ENCODE measurements around the gene LAGE3.

Gene LAGE3, protein sequence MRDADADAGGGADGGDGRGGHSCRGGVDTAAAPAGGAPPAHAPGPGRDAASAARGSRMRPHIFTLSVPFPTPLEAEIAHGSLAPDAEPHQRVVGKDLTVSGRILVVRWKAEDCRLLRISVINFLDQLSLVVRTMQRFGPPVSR

DNA sequence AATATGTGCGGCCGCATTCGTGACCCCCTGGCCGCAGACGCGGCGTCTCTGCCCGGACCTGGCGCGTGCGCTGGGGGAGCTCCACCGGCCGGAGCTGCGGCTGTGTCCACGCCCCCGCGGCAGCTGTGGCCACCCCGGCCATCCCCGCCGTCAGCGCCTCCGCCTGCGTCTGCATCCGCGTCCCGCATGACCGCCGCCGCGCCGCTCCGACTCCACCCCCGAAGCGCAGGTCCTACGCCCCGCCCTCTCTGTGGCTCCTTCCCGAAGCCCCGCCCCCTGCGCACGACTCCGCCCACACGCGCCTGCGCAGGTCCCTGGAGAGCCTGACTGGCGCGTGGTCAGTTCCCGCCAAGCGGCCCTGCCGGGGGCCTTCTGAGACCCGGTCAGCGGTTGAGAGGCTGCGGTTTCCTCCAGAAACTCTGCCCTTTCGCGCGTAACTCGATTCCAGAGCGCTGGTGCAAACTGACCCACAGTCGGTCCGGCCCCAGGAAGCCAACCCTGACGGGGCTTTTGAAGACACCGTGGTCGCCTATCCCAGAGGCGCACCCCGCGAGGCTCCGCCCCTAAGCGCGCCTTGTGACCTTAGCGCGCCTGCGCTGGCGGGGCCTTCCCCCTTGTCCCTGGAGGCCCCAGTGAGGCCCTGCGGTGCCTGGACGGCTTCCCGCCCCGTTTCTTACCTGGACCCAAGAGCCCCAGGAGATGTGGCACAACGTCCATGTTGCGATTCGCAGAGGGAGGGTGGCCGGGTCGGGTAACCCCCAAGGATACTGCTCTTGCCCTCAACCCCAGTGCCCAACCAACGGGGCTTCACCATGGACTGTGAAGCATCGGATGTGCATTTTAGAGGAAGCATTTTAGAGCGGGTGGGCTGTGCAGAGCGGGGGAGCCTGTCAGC lies at the start of gene LAGE3:
TSS of gene LAGE3 (minus strand) at position 554 of the 895 bp plus-strand sequence. CDS start at position 188, 366 bp downstream.
- DNase-seq (ENCODE audit: low read depth), result peak; percentile 80

DNA sequence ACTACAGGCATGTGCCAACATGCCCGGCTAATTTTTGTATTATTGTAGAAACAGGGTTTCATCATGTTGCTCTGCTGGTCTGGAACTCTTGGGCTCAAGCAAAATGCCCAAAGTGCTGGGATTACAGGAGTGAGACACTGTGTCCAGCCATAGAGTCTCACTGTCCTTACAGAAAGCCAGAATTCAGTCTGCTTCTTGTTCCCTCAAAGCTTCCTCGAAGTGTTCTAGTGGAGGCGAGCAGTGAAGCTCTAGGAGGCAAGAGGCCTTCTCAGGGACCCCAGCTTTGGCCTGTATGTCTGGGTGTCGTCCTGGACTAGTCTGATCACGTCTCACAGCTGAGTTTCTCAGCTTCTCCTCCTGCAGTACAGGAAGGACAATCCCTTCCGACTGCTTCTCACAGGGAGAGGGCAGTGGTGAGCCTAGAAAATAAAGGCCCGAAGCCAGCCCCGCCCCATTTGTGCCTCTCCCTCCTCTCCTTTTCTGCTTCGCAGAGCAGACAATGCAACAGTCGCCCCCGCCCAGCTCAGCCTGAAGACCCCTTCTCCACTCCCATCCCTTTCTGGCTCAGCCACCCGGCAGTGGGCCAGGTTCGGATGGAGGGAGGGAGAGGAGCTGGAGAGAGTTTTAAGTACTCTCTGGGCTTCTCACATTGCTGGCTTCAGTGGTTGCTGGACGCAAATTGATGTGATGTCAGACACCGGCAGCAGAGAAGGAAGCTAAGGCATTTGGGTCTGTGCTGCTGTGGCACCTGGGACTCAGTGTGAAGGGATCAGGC lies 48.0 kb upstream of the LAGE3 start:
- DNase-seq (ENCODE audit: low read depth), result no peak

DNA sequence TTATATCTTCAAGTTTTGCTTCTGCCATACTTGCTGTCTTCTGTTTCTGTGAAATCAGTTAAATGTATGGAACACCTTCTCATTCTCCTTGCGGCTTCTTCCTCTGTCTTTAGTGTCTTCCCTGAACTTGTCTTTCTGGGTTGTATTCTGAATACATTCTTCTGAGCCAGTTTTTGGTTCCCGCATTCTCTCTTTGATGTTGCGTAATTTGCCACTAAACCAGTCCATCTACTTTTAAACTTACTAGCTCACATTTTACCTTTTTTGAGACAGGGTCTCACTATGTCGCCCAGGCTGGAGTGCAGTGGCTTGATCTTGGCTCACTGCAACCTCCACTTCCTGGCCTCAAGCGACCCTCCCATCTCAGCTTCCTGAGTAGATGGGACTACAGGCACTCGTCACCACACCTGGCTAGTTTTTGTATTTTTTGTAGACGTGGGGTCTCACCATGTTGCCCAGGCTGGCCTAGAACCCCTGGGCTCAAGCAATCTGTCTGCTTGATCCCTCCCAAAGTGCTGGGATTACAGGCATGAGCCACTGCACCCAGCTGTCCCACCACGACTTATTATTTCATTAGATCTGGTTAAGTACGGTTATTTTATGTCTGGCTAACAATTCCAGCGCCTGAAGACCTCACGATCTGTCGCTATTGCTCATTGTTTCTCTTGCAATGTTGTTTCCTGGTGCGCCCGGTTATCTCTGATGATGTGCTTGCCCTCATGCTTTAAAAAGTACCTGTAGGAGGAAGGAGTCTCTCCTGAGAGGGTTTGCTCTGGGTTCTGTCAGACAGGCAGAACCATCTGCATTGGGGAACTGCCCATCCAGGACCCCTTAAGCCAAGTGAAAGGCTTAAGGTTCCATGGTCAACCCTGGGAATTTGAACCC lies 46.8 kb upstream of the LAGE3 start:
- DNase-seq (ENCODE audit: low read depth), result no peak

DNA sequence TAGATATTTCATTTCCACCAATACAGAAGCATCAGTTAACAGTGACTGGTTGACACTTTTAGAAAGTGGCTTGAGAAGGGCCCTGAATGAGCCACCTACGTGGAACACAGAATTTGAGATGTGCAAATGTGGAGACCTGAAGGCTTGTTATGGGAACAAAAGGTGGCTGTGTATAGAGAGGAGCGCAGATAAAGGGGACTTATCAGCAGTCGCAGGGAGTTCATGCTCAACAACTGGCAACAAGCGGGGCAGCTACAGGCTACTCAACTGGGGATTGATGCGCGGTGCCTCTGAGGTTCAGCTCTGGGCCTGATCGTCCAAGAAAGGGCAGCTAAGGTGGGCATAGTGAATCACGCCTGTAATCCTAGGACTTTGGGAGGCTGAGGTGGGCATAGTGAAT lies 40.3 kb upstream of the LAGE3 start:
- DNase-seq (ENCODE audit: low read depth), result no peak

DNA sequence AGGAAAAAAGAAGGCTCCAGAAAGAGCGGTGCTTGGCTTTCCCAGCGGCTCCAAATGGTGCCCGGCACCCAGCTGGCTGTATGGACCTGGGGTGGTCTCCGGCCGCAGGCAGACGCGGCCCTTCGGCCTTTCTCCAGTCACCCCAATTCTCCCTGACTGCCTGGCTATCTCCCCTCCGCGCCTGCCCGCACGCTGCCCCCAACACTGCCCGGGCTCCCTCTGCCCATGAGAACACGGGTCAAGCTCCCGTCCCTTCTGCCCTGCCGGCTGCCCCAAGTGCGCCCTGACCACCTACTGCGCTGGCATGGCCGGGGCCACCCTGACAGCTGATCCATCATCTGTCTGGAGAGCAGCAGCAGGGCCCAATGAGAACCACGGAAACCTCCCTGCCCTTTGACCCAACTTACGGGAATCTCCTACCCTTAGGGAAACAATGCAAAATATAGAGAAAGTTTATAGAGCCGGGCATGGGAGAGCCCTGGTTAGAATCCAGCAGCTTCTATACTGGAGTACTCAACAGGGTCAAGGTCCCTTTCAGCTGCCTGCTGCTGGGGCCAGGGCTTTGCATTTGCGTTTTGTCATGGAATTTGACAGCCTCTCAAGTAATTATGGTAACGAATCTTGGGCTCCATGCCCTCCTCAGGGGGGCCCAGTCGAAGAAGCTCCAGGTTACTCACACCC lies 38.2 kb upstream of the LAGE3 start:
- no peak for DNase-seq (ENCODE audit: low read depth)

DNA sequence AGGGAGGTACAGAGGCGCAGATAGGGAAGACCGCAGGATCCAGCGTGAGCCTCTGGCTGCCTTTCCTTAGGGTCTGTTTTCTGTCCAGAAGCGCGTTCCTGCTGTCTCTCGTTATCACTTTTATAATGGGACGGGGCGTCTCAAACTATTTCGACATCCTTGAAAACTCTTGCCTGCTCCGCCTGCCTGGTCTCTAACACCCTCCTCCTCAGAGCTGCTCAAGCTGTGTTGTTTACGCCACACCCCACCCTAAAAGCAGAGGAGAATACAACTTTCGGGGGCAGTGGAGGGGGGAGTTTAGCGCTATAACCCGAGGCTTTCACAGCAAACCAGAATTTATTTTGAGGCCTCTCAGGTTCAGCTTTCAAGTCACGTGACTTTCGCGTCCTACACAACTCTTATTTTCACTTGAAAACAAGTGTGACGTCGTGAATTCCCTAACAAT lies 37.6 kb upstream of the LAGE3 start:
- DNase-seq (ENCODE audit: low read depth), result no peak

DNA sequence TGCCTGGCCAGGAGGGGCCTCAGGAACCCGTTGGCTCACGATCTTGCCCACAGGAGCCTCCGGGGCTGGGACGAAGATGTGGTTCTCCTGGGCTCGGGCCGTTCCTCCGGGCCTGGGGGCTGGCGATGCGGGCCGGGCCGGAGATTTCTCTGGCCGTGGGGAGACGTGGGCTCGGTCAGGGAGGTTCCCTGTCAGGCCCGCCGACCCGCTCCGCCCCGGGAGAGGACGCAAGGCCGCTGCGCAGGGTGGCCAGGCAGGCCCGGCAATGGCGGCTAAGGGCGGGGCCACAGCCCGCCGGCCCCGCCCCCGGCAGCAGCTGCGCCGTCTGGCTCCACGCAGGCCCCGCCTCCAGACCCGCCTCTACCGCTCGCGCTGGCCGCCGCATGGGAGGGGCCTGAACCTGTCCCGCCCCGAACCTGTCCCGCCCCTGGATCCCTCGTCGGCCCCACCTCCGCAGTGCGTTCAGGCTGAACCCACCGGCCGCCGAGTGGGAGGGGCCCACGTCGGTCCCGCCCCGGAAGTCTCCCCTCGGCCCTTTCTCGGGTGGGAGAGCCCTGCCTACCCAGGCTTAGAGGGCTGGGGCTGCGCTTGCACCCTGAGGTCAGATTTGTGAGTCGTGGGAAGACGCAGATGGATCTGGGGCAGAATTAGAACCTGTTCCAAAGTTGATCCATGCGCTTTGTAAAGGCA lies 37.0 kb upstream of the LAGE3 start, which contains the start of gene FAM3A:
TSS of gene FAM3A (minus strand) at position 267 of the 690 bp plus-strand sequence. CDS start 460 bp downstream, outside the sequence.
- peak; percentile 73 for DNase-seq (ENCODE audit: low read depth)

DNA sequence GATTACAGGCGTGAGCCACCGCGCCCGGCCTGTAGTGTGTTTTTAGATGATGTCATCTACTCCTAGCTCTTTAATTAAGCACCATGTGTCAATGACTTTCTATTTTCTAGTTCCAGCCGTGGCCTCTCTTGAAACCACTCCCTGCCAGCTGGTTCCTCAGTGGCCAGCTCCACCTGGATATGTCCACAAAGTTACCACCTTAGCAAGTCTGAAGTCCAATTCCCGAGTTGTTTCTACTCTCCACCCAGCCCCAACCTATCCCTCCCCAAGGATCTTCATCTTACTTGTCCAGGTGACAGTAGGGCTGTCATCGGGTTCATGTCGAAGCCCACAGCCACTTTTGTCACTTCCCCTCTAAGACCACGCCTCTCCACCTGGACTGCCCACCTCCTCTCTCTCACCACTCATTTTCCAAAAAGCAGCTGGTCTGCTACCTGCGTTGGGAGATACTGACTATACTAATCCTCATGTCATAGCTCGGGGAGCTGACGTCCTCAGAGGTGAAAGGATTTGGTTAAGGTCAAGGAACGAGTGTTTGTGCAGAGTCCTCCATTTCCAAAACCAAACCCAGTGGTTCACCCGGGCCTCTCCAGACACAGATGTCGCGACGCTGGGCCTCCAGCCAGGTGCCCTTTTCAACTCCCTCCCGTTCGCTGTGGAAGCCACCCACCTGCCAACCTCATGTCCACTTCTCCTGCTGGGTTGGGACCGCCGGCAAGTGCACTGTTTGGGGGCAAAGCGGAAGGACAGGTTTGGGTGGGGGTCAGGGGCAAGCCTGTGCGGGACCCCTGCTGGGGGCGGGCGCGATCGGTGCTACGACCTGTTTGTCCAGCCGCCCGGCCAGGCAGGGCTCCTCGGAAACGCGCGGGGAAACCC lies 36.2 kb upstream of the LAGE3 start:
- DNase-seq (ENCODE audit: low read depth), result no peak

DNA sequence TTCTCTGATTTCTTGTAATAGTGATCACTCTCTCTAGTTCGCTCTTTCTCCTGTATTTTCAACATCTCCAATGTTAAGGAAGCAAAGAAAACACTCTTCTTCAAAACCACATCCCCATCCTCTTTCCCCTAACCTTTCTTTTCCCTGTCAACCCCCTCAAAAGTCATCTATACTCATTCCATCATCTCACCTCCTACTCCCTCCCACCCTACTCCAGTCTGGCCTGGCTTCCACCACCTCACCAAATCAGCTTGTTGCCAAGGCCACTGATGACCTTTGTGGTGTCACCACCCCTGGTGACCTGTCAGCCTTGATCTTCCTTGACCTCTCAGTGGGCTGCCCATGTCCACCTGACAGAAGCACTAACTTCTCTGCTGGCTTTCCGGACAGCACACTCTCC lies 34.6 kb upstream of the LAGE3 start:
- no peak for DNase-seq (ENCODE audit: low read depth)

DNA sequence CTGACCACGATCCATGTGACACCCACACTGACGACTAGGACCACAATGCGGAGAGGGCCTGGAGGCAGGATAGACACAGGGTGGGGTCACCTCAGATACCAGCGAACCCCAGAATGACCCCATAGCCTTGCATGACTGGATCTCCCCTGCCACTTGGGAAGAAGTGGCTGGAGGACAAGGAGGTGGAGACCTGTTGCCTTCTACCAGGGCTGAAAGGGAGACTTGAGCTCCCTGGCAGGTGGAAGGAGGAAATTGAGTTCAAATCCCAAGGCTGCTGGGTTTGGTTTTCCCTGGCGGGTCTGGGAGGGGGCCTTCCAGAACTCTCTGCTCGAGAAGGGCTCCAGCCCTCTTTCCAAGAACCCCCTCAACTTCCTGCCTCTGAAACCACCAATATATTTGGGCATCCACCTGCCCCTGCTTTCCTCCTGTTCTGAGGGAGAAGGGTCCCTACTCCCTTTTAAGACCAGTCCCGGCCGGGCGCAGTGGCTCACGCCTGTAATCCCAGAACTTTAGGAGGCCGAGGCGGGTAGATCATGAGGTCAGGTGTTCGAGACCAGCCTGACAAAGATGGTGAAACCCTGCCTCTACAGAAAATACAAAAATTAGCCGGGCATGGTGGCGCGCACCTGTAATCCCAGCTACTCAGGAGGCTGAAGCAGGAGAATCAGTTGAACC lies 33.9 kb upstream of the LAGE3 start:
- DNase-seq (ENCODE audit: low read depth), result no peak

DNA sequence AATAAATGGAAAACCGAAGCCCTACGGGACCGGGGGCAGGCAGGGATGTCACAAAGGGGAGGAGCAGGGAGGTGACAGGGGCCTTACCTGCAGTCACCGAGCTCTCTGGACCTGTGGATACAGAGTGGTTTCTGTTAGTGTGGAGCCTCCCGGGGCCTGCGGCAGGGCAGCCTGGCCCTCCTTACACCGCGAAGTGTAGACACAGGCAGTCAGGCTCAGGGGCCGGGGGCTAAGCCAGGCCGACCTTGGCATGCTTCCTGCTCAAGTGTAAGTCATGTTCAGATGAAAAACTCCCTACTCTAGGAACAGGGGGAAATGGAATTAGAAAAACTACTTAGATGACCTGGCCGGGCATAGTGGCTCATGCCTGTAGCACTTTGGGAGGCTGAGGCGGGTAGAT lies 32.7 kb upstream of the LAGE3 start:
- DNase-seq (ENCODE audit: low read depth), result no peak

DNA sequence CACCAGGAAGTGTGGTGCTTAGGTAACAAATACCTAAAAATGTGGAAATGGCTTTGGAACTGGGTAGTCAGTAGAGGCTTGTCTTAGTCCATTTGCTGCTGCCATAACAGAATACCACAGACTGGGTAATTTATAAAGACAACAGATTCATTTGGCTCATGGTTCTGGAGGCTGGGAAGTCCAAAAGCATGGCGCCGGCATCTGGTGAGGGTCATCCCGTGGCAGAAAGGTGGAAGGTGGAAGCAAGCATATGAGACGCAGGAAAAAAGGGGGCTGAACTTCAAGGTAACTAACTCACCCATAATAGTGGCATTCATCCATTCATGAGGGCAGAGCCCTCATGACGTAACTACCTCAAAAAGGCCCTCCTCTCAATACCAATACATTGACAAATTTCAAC lies 30.4 kb upstream of the LAGE3 start:
- no peak for DNase-seq (ENCODE audit: low read depth)

DNA sequence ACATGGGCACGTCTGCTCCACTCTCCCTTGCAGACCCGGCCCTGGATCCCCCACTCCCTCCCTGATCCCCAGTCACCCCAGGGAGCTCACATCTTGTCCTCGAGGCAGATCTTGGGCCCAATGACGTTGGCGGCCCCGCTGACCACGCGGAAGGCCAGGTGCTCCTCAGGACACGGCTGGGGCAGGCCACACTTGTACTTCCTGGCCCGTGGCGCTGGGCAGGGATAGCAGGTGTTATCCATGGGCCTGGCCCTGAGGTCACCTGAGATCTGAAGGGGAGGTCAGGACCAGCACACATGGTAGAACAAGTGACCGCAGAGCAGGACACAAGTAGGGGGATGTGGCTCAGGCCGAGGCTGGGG lies 29.3 kb upstream of the LAGE3 start:
- no peak for DNase-seq (ENCODE audit: low read depth)

DNA sequence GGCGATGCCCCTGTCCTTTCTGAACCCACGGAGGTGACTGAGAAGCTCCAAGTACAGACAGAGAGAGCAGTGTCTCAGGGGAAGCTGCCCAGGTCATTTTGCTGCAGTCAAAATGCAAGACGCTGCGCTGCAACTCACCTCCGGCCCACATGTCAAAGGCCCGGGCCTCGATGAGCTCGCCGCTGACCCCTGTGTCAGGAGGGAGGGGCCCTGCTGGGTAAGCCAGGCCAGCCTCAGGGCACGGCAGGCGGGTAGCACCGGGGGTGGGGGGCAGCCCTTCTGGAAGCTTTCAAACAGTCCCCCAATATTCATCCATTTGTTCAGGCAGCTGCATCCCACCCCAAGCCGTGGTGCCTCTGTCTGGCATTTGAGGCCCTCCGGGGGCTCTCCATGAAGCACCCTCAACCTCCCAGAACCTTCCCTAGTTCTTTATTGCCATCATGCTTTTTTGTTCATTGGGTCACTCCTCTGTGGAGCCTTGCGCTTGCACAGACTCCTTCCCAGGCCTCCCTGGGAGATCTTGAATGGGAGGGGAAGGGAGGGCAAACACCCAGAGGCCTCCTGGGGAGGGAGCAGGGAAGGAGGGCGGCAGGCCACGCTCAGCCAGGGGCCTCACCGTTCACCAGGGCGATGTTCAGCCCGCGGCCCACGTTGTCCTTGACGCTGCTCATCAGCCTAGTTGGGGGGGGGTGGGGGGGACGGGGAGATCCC lies 28.7 kb upstream of the LAGE3 start:
- no peak for DNase-seq (ENCODE audit: low read depth)

DNA sequence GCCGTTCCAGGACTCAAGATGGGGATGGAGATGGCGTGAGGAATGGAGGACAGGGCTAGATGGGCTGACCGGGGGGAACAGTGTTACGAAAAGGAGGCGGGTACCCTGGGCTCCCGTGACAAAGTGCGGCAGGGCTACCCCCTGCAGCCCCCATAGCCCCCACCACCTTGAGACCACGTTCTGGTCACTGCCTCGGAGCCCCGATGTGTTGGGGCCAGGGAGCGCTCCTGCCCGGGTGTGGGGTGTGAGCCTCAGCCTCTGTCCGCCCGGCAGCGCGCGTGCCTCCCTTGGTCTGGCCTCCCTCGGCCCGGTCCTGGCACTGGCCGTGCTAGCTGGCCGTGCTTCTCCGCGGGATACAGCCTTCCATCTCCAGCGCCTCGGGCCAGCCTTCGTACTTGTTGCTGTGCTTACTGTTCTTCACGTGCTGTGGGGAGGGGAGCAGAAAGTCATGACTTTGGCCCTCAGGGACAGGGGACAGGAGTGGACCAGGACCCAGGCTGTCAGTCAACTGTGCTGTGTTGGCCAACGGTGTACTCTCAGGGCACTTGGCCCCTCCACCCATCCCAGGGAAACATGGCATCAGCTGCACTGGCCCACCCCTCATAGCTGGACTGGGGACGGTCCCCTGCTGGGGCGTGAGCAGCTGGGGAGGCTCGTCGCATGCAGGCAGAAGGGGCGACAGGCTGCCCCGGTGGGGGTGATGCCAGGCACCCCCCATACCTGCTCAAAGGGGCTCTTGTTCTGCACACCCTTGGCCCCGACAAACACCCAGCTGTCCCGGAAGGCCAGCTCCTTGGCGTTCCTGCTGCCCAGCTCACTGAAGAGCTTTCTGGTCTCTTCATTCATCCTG lies 27.6 kb upstream of the LAGE3 start:
- DNase-seq (ENCODE audit: low read depth), result no peak

DNA sequence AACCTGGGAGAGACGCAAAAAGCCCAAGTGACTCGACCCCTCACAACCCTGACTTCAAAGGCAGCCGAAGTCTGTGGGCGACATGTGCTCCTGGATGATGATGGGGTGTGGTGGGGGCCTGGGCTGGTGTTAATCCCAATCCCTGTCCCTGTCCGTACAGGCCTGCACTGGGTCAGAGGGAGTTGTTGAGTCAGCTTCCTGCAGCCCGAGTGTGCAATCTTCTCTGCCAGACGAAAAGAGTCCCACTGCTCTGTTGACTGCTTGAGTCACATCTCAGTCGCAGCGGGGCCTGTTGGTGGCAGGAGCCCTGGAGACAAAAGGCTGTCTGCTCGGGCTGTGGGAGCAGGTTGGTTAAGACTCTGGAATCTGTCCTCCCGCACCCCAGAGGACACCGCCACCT lies 26.7 kb upstream of the LAGE3 start:
- no peak for DNase-seq (ENCODE audit: low read depth)

DNA sequence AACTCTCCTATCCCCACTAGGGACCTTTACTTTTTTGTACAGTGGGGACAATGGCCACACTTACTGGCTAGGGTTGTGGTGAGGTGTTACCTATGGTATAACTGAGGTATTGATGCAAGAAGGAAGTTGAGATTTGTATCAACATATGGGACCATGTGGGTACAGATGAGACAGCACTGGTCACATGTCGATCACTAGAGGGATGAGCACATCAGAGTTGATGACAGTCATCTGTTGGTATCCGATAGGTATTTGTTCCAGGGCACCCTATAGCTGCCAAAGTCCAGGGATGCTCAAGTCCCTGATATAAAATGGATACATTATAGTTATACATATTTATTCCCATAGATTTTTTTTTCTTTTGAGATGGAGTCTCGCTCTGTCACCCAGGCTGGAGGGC lies 23.9 kb upstream of the LAGE3 start:
- DNase-seq (ENCODE audit: low read depth), result no peak

Measured in stimulated activated CD8-positive, alpha-beta memory T cell treated with anti-CD3 and anti-CD28 coated beads, Interleukin-15, amount 100 ng/mL, for 24 hours (primary cell).